GM19193 (cell line): Measurements from ENCODE around the gene COX10.
"Not testable (repeated sequence)": the region's sequence is repeated elsewhere in the genome, so short reads cannot be mapped to it uniquely, and the experiment has no call there.

Source experiments
- POLR2A ChIP-seq: IDR thresholded peaks from 4 replicates; pipeline ENCODE4 v1.6.1; 2011; ENCODE audit not compliant: insufficient read depth, insufficient read length; ENCODE audit errors: extremely low read depth

The COX10 gene

DNA sequence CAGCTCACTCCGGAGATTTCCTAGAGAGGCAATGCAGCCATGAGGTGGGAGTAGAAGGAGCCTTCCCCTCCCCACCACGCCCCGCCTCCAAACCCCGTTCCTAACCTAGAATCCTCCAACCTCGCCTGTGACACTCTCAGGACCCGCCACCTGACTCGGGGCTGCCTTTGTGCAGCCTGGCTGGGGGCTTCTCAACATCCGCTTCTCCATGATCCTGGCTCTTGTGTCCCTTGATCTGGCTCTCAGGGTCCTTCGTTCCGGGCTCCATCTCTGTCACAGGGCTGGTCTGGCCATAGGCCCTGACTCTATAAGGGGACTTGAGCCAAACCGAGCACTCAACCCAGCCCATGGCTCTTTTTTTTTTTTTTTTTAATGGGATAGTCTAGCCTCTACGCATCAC lies 143.1 kb downstream of the COX10 start:
- no peak for TF ChIP-seq POLR2A

DNA sequence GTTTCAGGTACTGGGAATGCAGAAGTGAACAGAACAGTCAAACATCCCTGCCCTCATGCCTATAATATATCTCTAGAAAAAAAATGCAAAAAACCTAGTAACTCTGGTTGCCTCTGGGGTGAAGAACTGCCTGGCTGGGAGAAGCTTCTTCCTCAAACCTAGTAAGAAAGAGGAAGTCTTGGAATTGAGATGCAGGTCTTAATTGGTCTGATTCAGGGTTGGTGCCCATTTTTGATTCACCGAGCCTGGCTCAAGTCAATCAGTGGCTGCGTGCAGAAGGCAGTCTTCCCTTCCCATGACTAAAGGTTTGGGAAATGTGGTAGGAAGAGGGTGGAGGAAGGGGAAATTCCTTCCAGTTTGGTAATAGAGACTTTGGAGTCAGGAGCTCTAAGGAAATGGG lies 145.0 kb downstream of the COX10 start:
- no peak for TF ChIP-seq POLR2A

DNA sequence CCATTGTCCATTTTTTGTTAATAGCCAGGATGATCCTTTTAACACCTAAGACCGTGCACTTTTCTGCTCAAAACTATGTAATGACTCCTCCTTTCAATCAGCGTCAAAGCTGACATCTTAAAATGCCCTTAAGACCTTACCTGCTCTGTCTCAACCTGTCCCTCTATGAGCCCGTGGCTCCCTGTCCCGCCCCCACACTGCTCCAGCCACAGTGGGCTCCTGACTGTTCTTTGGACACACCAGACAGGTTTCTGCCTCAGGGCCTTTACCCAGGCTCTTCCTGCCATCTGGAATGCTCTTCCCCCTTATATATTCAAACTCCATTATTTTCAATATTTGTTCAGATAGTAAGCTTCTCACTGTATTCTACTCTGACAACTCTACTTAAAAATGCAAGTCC lies 153.3 kb downstream of the COX10 start:
- TF ChIP-seq POLR2A, result no peak

GRCh38 chr17:14225254-14225980 lies 156.1 kb downstream of the COX10 start:
- TF ChIP-seq POLR2A, result no peak

GRCh38 chr17:14227052-14227451 lies 157.7 kb downstream of the COX10 start:
- no peak for TF ChIP-seq POLR2A

GRCh38 chr17:14228903-14229302 lies 159.6 kb downstream of the COX10 start:
- no peak for TF ChIP-seq POLR2A

GRCh38 chr17:14236762-14237161 lies 167.5 kb downstream of the COX10 start, which contains the start of gene CDRT15:
Gene CDRT15 (minus strand): TSS chr17:14236862. CDS start chr17:14236833, 29 bp downstream.
- TF ChIP-seq POLR2A, result not testable (repeated sequence)

DNA sequence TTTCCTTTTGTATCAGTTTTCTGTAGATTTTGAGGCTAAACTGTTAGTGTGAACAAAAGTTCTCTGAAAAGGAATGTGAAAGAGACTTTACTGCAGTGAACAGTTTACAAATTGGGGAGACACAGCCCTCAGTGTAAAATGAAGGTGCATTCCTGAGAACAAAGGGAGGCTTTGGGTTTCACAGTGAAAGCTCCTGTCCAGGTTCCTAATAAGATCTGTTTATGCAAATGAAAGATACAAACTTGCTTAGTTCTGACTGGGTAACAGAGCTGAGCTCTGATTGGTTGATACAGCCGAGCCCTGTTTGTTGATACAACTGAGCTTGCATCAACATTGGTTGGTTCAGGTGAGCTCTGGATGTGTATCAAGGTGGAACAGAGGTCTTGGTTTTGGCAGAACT lies 175.7 kb downstream of the COX10 start:
- no peak for TF ChIP-seq POLR2A

DNA sequence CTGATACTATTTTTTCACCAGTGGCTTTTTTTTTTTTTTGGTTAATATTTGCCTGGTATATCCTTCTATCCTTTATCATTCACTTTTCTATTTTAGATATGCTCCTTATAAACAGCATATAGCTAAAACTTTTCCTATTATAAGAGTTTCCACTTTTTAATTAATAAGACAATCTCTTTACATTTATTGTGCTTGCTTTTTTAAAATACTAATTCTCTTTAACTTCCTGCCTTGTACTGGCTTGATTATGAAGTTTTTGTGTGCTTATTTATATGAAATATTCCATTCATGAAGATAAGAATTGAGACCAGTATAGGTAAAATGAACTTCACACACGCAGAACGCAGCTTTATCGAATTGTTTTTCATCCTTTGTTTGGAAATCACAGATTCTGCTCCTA lies 176.3 kb downstream of the COX10 start:
- no peak for TF ChIP-seq POLR2A
